Neural progenitor cell (in vitro differentiated cells): Measurements from ENCODE around the gene MEF2D. TPM values are rescaled to one million over a fixed set of nuclear protein-coding genes. Genes with fewer than 3 reads are reported as not detected.
A peak's percentile ranks its signal among the peaks of the same experiment; 100 is the strongest.

ENCODE experiments used
- DNase-seq: peaks from one replicate; pipeline ENCODE4 v3.0.0-alpha.2; 2016; ENCODE audit warnings: low spot score
- H2AFZ ChIP-seq: fragments of 200-600 bp; sonication (generic); replicated peaks from 2 replicates; pipeline ENCODE4 v1.6.1; 2016; ENCODE audit warnings: antibody characterized with exemption
- H3F3A ChIP-seq: fragments of 200-600 bp; sonication (generic); 2 replicates; pipeline ENCODE4 v1.6.1; 2016; ENCODE audit warnings: antibody characterized with exemption, low read depth
- H3K27ac ChIP-seq: fragments of 200-600 bp; sonication (generic); 2 replicates; pipeline ENCODE4 v1.5.1; 2016; ENCODE audit warnings: mild to moderate bottlenecking
- H3K27me3 ChIP-seq: fragments of 200-600 bp; sonication (generic); 2 replicates; pipeline ENCODE4 v1.6.1; 2016; ENCODE audit warnings: mild to moderate bottlenecking, moderate library complexity
- H3K36me3 ChIP-seq: fragments of 200-600 bp; sonication (generic); 2 replicates; pipeline ENCODE4 v1.5.1; 2016
- H3K4me1 ChIP-seq: fragments of 200-600 bp; sonication (generic); 2 replicates; pipeline ENCODE4 v1.6.1; 2016; ENCODE audit warnings: mixed run types
- H3K4me2 ChIP-seq: fragments of 200-600 bp; sonication (generic); 2 replicates; pipeline ENCODE4 v1.6.1; 2016
- H3K4me3 ChIP-seq: fragments of 200-600 bp; sonication (generic); 2 replicates; pipeline ENCODE4 v1.5.1; 2016
- H3K79me2 ChIP-seq: fragments of 200-600 bp; sonication (generic); 2 replicates; pipeline ENCODE4 v1.6.1; 2016; ENCODE audit warnings: low read depth
- H3K9ac ChIP-seq: fragments of 200-600 bp; sonication (generic); 2 replicates; pipeline ENCODE4 v1.6.1; 2016
- H3K9me3 ChIP-seq: fragments of 200-600 bp; sonication (generic); 2 replicates; pipeline ENCODE4 v1.5.1; 2016; ENCODE audit warnings: low read depth
- H4K20me1 ChIP-seq: fragments of 200-600 bp; sonication (generic); 2 replicates; pipeline ENCODE4 v1.6.1; 2016; ENCODE audit warnings: low read depth
- H3K27ac Mint-ChIP-seq: 3 replicates; pipeline ENCODE4 v1.8.0; 2021; ENCODE audit warnings: mixed read lengths
- H3K27me3 Mint-ChIP-seq: 2 replicates; pipeline ENCODE4 v1.8.0; 2022; ENCODE audit warnings: low read depth, mild to moderate bottlenecking, inconsistent platforms, moderate library complexity, mixed read lengths; ENCODE audit not compliant: insufficient read depth
- H3K36me3 Mint-ChIP-seq: 3 replicates; pipeline ENCODE4 v1.8.0; 2021; ENCODE audit warnings: mixed read lengths
- H3K4me1 Mint-ChIP-seq: 3 replicates; pipeline ENCODE4 v1.8.0; 2021; ENCODE audit warnings: mixed read lengths
- H3K4me3 Mint-ChIP-seq: 3 replicates; pipeline ENCODE4 v1.8.0; 2021; ENCODE audit warnings: mild to moderate bottlenecking, moderate library complexity, mixed read lengths
- H3K9me3 Mint-ChIP-seq: 3 replicates; pipeline ENCODE4 v1.8.0; 2020; ENCODE audit warnings: mixed read lengths
- CTCF ChIP-seq: fragments of 200-600 bp; sonication (generic); IDR thresholded peaks from 2 replicates; pipeline ENCODE4 v1.5.1; 2017; ENCODE audit warnings: antibody characterized with exemption, mild to moderate bottlenecking
- EZH2 ChIP-seq: fragments of 200-600 bp; sonication (generic); IDR thresholded peaks from 2 replicates; pipeline ENCODE4 v1.6.1; 2017; ENCODE audit warnings: antibody characterized with exemption, mild to moderate bottlenecking, moderate library complexity
- EZH2phosphoT487 ChIP-seq: fragments of 200-600 bp; sonication (generic); IDR thresholded peaks from 2 replicates; pipeline ENCODE4 v1.6.1; 2017; ENCODE audit warnings: antibody characterized with exemption
- total RNA-seq: library from RNA; depleted of rRNA; stranded (reverse); fragments of >200 nt; gene quantifications from 2 replicates; pipeline ENCODE4 v1.2.3, GENCODE V29; 2015; ENCODE audit warnings: low replicate concordance

Gene MEF2D
- total RNA-seq, 1 donor from 2014 or later = 1.8 TPM

GRCh38 chr1:156471496-156472490, 28.8 kb downstream of the MEF2D start:
- Mint-ChIP-seq H3K36me3 (peaks cover 14% of the 10 kb centered on the region), H3K27me3 (peaks cover 8% of the 10 kb centered on the region), H3K4me1 (peaks cover 2% of the 10 kb centered on the region), H3K4me3 (no peak overlapping the region), H3K27ac (no peak overlapping the region), H3K9me3 (no peaks in the 10 kb centered on the region)
- Histone ChIP-seq H3K9ac (no peak overlapping the region), H3F3A (no peaks in the 10 kb centered on the region), H3K4me3 (no peak overlapping the region), H3K27me3 (no peaks in the 10 kb centered on the region), H3K4me1 (no peaks in the 10 kb centered on the region), H3K79me2 (no peaks in the 10 kb centered on the region), H3K4me2 (no peak overlapping the region), H3K9me3 (no peaks in the 10 kb centered on the region), H4K20me1 (no peaks in the 10 kb centered on the region), H2AFZ (no peak overlapping the region), H3K36me3 (no peaks in the 10 kb centered on the region), H3K27ac (no peak overlapping the region)
- no peak for TF ChIP-seq EZH2phosphoT487
- TF ChIP-seq EZH2 = no peak
- no peak for TF ChIP-seq CTCF
- no peak for DNase-seq

GRCh38 chr1:156470473-156470872, 30.1 kb downstream of the MEF2D start:
- Mint-ChIP-seq H3K4me3 (no peak overlapping the region), H3K27ac (no peak overlapping the region), H3K27me3 (peaks cover 5% of the 10 kb centered on the region), H3K36me3 (peaks cover 8% of the 10 kb centered on the region), H3K4me1 (peaks cover 2% of the 10 kb centered on the region), H3K9me3 (no peaks in the 10 kb centered on the region)
- Histone ChIP-seq H3K36me3 (no peaks in the 10 kb centered on the region), H3F3A (no peaks in the 10 kb centered on the region), H3K9ac (no peak overlapping the region), H3K4me2 (no peak overlapping the region), H2AFZ (no peak overlapping the region), H3K4me3 (no peak overlapping the region), H3K4me1 (no peaks in the 10 kb centered on the region), H3K9me3 (no peaks in the 10 kb centered on the region), H3K27ac (no peak overlapping the region), H4K20me1 (no peaks in the 10 kb centered on the region), H3K27me3 (no peaks in the 10 kb centered on the region), H3K79me2 (no peaks in the 10 kb centered on the region)
- no peak for TF ChIP-seq EZH2
- no peak for TF ChIP-seq CTCF
- TF ChIP-seq EZH2phosphoT487 = no peak
- DNase-seq = no peak

- no peaks in the 10 kb centered on the region for H4K20me1 ChIP-seq
- H3K27me3 Mint-ChIP-seq = peaks cover 5% of the 10 kb centered on the region
- TF ChIP-seq CTCF = no peak
- TF ChIP-seq EZH2 = no peak
- no peak for TF ChIP-seq EZH2phosphoT487
- H3K79me2 ChIP-seq = no peaks in the 10 kb centered on the region
- no peaks in the 10 kb centered on the region for H3K4me1 ChIP-seq
- H3K27ac Mint-ChIP-seq = no peak overlapping the region
- H3K9me3 Mint-ChIP-seq = no peaks in the 10 kb centered on the region
- no peaks in the 10 kb centered on the region for H3F3A ChIP-seq
- H3K4me3 Mint-ChIP-seq = peak overlapping the region; percentile 11
- no peak overlapping the region for H3K27ac ChIP-seq
- H3K4me2 ChIP-seq = no peak overlapping the region
- H3K9me3 ChIP-seq = no peaks in the 10 kb centered on the region
- H3K36me3 ChIP-seq = no peaks in the 10 kb centered on the region
- DNase-seq = no peak
- H3K4me3 ChIP-seq = no peak overlapping the region
- peaks cover 2% of the 10 kb centered on the region for H3K4me1 Mint-ChIP-seq
- H3K36me3 Mint-ChIP-seq = peaks cover 8% of the 10 kb centered on the region
- no peak overlapping the region for H2AFZ ChIP-seq
- H3K9ac ChIP-seq = no peak overlapping the region
- no peaks in the 10 kb centered on the region for H3K27me3 ChIP-seq
Measured at GRCh38 chr1:156468693-156469345, 31.8 kb downstream of the MEF2D start.
